HG02973 (cell line): ENCODE measurements around the gene NUP37.
"Not testable (repeated sequence)": the region's sequence is repeated elsewhere in the genome, so short reads cannot be mapped to it uniquely, and the experiment has no call there.

Source experiments
- ATAC-seq: cut with Tn5 transposase; IDR thresholded peaks from one replicate; pipeline ENCODE4 v1.9.1; 2021; ENCODE audit warnings: moderate library complexity; ENCODE audit not compliant: unreplicated experiment

The NUP37 gene

DNA sequence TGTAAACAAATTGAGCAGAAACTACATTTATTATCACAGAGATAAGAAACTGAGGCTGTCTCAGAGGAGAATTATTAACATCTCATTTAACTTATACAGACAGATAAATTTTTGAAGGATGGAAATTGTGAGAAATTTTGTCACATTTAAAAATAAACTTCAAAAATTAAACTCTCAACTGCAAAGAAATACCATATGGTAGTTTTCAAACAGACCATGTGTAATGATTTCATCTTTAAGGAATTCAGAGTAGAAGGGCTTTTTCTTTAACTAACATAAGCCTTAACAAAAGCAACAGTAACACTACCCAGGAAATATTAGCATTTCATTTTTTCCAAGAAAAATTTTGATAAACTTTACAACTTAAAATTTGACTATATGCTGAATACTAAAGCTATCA, 26.6 kb downstream of the NUP37 start:
- ATAC-seq = no peak

DNA sequence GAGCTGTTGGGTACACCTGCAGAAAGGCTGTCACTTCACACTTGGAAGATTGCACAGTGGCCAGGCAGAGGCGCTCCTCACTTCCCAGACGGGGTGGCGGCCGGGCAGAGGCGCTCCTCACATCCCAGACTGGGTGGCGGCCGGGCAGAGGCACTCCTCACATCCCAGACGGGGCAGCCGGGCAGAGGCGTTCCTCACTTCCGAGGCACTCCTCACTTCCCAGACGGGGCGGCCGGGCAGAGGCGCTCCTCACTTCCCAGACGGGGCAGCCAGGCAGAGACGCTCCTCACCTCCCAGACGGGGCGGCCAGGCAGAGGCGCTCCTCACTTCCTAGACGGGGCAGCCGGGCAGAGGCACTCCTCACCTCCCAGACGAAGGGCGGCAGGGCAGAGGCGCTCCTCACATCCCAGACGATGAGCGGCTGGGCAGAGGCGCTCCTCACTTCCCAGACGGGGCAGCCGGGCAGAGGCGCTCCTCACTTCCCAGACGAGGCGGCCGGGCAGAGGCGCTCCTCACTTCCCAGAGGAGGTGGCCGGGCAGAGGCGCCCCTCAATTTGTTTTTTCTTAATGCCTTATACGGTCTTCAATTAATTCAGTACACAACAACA, 30.6 kb downstream of the NUP37 start:
- ATAC-seq = not testable (repeated sequence)

DNA sequence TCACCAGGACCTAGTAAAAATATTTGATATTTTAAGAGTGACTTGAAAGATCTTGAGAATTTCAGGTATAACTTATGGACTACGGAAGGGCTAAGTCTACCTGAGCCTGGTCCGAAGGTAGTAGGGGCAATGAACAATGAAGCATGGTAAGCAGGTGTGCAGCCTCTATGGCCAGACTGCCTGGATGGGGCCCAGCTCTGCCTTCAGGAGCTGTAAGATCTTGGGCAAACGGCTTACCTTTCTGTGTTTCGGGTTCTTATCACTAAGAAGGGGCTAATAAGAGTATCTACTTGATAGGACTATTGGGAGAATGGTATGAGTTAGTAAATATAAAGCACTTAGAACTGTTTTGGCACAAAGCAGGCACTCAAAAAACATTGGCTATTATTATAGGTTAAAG, 39.1 kb downstream of the NUP37 start:
- ATAC-seq = no peak

DNA sequence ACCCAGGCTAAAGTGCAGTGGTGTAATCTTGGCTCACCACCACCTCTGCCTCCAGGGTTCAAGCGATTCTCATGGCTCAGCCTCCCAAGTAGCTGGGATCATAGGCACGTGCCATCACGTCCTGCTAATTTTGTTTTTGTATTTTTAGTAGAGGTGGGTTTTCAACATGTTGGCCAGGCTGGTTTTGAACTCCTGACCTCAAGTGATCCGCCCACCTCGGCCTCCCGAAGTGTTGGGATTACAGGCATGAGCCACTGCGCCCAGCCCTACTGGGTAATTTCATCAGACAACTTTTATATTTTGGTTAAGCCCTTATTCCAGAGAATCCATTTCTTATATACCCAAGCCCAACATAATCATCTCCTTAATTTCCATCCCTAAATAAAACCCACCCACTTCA, 47.8 kb downstream of the NUP37 start:
- not testable (repeated sequence) for ATAC-seq

DNA sequence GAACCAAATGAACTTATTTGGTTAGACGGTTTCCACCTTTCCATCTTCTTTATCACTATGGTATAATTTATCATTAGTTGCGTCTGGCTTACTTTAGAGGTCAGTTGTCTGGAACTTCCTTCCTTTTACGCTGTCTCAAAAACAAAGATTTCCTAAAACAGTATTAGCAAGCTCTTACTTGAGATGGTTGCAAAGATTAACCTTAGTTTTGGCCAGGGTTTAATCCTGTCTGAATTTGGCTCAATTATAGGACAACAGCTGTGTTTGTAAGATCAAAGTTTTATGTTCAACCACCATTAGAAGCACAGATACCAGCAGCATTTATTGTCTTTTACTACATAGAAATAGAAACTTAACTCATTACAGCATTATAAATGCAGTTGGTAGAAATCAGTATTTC, 50.2 kb downstream of the NUP37 start:
- no peak for ATAC-seq

DNA sequence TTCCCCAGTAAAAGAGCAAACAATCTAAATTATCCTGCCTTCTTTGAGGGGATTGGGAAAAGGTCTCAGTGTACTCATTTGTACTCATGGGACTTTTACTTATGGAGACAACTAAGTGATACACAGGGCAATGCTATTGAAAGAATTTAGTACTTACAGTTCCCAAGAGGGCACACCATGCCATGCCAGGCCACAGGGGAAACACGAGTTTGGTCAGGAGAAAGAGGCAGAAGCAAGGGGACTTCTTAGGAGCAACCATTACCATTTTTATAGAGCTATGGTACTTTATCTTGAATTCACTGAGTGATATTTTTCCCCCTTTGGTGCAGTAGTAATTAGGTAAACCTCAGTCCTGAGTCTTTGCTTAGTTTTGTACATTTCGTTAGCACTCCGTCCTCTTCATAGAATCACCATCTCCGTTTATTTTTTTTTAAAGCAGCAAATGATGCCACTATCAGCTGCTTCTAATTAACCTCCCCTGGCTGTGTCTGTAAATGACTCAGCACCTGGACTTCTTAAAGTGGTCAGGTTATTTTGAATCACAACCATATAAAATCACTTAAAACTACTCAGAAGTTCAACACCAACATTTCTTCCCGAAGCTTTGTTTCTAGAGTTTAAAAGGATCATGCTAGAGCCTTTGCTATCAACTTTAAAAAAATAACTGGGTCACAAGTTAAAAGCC, 52.2 kb downstream of the NUP37 start:
- no peak for ATAC-seq

DNA sequence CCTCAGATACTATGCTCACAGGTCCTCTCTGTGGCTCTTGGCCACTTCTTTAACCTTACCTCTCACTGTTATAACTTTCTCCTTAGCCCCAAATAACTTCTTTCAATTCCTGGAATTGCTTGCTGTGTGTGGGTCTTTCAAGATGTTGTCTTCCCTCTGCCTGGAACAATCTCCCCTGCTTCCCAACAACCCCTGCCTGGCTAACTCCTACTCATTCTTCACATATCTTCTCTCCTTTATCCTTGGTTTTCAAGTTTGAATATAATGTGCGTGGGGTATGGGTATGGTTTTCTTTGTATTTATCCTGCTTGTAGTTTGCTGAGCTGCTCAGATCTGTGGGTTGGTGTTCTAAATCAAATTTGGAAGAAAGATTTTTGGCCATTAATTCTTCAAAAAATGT, 55.4 kb downstream of the NUP37 start:
- no peak for ATAC-seq

DNA sequence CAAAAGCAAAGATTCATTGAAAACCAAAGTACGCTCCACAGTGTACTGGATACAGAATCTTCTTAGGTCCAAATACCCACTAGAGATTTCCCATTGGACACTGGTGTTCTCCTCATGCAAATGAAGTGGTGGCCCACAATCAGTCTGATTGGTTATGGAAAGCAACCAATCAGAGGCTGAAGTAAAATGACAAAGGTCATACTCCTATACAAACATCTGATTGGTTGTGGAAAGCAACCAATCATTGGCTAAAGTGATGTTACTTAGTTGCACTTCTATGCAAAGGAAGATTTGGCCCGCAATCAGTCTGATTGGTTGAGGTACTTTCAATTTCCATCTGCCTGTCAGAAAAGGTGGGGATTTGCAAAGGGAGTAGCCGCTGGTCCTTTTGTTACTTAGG, 56.8 kb downstream of the NUP37 start:
- ATAC-seq = no peak

DNA sequence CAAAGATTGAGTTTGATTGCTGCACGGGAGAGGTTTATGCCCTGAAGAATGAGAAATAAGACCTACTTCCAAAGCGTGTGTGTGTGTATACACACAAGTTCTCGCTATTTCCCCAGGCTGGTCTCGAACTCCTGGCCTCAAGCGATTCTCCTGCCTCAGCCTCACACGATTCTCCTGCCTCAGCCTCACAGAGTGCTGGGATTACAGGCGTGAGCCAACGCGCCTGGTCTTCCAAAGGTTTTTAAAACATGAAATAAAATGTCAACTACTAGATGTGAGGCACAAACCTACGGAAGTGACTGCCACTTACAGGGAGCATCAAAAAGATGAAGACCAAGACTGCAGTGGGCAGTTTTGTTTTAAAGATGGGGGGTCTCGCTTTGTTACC, 57.5 kb downstream of the NUP37 start:
- ATAC-seq = no peak

DNA sequence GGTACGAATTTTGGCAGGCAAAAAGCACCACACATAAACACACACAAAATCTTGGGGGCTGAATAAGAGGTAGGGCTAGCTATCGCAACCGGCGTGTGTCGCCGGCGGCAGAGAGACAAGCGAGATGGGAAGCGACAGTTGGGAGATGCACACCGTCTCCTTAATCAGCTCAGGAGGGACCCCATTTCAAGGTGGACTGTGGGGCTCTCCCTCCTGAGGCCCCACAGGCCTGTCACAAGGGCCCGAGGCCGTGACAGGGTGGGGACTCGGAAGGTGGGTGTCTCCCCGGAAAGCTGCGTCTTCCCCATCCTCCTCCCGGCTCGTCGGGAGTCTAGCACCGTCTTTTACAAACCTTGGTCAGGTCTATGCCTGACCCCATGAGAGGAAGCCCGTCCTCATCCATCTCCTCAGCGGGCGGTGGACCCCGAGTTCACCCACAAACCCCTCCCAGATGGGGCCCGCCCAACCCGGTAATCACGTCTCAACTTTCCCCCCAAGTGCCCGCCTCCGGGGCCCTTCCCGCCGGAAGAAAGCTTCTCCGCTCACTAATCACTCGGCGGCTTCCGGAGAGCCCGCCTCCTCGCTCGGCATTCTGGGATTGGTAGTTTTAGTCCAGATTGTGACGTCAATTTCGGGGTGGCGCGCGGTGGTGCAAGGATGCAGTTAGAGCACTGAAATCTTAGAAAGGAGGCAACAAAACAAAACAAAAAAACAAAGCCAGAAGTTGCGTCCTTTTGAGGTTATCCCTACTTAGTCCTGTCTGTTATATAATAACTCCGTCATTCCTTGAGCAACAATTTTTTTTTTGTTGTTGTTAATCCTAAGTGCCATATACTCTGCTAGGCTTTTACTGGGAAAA, 58.1 kb downstream of the NUP37 start, which contains the start of gene WASHC3:
WASHC3 (minus strand) TSS at position 432 of the 859 bp plus-strand sequence; CDS start at position 403, 29 bp downstream.
- peak; percentile 96 for ATAC-seq

DNA sequence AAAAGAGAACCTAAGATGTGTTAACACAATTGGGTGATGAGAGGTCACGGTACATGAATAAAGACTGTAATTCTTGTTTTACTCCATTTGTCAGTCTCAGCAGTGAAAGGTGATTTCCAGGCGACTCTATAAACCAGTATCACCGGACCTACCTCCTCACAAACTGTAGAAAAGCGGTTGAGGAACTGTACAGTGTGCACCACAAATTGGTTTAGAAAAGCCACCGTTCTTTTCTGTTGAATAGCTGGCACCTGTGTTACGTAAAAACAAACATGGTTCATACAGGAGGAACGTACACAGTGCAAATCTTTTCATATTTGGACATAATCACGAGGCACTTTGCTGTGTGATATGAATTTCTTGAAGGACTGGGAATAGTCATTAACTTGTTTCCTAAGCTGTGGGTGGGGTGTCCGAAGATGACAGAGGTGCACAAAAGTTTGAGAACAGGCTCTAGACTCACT, 58.8 kb downstream of the NUP37 start:
- peak; percentile 38 for ATAC-seq

DNA sequence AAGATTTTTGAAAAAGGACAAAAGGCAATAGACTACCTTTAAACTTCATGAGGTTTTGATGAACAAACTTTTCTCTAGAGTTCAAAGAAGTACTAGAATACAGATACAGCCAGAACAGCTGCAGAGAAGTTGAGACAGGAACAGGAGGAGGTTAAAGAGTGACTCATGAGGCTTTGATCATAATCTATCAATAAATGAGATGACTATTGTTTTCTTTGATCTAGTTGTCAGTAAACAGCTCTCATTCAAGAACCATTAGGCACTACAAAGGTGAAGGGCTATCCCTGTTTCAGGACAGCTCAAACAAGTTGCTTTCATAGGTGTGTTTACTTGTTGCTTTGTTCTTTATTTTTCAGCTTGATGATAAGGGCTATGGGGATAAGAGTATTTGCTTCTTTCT, 60.6 kb downstream of the NUP37 start:
- no peak for ATAC-seq

DNA sequence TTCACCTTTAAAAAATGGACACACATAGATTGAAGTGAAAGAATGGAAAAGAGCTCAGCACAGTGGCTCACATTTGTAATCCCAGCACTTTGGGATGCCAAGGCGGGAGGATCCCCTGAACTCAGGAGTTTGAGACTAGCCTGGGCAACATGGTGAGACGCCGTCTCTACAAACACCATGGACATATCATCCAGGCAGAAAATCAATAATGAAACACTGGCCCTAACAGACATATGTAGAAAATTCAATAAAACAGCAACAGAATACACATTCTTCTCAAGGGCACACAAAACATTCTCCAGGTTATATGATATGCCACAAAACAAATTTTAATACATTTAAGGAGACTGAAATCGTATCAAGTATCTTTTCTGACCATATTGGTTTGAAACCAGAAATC, 65.6 kb downstream of the NUP37 start:
- no peak for ATAC-seq

DNA sequence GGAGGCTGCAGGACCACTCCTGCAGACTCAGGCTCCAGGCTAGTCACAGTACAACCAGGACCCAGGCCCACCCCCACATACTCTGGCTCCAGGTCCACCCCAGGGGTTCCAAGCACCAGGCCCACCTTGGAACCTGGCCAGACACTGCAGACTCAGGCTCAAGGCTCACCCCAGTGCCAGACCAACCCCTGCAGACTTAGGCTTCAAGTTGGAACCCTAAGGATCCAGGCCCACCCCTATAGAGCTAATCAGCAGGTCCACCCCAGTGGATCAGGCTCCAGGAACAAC, 66.9 kb downstream of the NUP37 start:
- no peak for ATAC-seq

DNA sequence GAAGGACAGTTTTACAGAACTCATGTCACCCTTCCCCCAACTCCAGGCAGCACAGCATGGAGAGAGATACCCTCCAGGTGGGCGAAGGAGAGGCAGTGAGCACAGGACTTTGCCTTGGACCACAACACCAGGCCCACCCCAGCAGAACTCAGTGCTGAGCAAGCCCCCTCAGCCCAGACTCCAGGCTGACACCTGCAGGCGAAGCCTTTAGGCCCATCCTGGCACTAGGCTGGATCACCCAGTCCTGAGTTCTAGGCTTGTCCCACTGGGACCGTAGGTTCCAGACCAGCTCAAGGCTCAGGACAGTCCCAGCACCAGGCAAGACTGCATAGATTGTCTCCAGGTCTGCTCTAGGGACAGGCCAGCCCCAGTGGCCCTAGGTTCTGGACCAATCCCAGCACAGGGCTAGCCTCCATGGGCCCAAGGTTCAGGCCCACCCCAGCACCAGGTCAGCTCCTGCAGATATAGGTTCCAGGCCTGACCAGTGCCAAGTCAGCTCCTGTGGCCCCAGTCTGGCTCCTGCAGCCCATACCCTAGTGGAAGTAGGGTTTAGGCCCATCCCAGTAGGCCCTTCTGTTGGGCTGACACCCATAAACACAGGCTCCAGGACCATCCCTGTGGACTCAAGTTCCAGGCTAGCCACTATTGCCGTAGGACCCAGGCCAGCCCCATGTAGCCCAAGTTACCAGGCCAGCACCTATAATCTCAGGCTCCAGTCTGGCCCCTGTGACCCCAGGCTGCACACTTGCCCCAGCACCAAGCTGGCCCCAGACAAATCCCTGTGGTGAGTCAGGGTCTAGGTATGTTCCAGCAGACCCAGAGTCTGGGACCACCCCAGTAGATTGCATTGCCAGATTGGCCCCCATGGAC, 67.5 kb downstream of the NUP37 start:
- no peak for ATAC-seq

DNA sequence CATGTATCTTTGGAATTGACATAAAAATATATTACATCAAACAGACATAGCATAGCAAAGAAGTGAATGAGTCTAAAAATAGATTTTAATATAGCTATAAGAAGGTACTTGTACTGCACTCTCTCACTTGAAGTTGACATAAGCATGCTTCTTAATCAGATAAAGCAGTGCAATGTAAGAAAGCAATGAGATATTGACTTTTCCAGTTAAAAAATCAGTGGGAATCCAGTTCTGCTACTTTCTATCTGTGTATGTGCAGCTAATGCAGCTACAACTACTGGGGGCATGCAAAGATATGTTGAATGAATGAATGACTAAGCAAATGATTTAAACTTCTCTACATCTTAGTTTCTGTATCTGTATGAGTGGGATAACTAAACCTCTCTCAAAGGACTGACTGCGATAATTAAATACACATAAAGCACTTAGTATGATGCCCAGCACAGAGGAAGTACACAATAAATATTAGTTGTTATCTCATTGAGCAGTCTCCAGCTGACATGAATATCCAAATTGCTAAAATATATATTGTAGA, 68.4 kb downstream of the NUP37 start:
- no peak for ATAC-seq

DNA sequence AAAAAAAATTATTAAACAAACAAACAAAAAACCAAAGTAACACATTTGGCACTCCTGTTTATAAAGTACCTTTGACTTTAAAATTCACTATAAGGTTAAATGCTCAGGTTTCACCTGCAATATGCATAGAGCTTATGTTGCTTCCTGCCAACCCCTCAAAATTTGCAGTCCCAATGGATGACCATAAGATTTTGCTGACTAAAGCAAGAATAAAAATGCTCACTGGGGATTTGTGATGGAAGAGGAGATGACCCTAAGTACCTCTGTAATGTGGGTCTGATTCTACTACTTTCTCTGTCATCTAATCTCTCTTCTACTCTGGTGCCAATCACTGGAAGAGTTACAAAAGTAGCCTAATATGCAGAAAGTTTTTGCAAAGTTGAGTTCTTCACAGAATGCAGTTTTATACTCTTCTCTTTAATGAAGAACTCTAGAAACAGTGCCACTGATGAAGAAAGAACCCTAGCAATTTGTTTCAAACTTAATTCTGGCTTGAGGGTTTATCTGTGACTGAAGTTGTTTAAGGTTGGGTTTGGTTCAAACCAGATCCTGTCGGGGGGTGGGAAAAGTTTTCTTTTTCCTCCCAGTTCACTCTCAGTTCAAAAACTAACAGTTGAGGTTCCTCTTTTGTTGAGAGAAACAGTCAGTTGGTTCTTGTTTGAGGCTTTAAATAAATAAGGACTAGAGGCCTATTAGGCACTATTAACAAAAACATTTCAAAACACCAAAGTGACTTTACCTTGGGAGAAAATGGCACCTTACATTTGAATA, 69.1 kb downstream of the NUP37 start:
- no peak for ATAC-seq

DNA sequence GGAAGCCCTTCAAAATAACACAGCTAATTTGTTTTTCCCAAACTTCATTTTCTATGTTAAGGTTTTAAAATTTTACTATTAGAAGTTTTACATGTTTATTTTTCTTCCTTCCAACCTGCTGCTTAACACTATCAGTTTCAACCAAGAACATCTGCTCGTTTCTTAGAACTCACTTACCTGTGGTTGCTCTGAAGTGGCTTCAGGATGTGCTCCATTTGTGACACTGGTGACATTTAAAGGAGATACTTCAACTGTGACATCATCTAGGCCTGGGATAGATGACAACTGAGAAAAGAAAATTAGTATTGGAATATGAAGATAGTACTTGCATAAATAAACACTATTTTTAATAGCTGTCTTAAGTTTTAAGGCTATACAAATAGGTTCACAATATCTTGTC, 76.0 kb downstream of the NUP37 start:
- ATAC-seq = peak; percentile 78

DNA sequence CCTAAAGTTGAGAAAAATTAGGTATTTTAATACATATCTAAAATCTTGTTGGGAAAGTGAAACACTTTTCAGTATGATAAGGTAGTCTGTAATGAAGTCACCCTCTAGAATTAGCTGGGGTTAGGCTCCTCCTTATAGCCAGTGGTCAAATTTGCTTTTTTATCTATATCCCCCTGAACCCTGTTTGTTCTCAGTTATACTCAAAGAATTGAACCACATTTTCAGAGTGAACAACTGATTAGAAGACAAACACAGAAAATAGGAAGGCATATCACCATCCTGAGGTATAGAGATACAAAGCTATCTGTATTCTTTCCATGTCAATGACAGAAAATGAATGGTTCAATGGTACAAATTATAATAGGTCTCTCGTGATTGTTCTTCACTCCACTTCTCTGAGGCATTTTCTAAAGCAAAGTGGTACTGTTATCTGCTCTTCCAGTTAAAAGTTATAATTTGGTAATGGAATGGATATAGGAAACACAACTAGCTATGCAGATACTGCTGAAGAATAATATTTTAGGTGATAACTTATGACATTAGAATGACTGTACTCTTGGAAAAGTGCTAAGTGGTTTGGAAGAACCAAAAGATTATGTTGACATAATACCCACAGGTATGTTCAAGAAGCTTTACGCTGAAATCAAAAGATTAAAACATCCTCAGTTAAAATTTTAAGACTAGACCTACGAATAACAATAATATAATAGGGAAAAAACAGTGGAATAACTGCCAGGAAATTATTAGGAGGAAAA, 85.7 kb downstream of the NUP37 start:
- no peak for ATAC-seq
